HCT116 (cell line): ENCODE data around the gene TCF15. TPM values are rescaled to one million over a fixed set of nuclear protein-coding genes. Genes with fewer than 3 reads are reported as not detected.

ENCODE experiments used
- ATAC-seq: fragments of 200-7000 bp; cut with Tn5 transposase; 2 replicates; pipeline ENCODE4 v1.9.1; 2020; ENCODE audit warnings: mild to moderate bottlenecking, moderate library complexity
- BruUV-seq: library from RNA; stranded (reverse); fragments of 400-500 nt; replicated peaks from 2 replicates; lab custom pipeline; 2021; lab: Mats Ljungman, UMichigan
- CTCF ChIA-PET: fragments of 300-600 bp; sonication (Branson Sonifier 250); formaldehyde crosslinking; loops from one replicate; lab custom pipeline; 2021; ENCODE audit warnings: antibody characterized with exemption; lab: Charles Lee
- POLR2A ChIA-PET: fragments of 300-600, 350-600 bp; sonication (Branson Sonifier 250); formaldehyde crosslinking; loops from one replicate; lab custom pipeline; 2021; ENCODE audit warnings: antibody characterized with exemption; lab: Charles Lee
- RAD21 ChIA-PET, 2 experiments: fragments of 300-600 bp; sonication (Branson Sonifier 250); formaldehyde crosslinking; loops; one replicate each; lab custom pipeline; 2023; ENCODE audit warnings: low total read pairs in 2 of 2; ENCODE audit not compliant: uncharacterized antibody in 2 of 2, unreplicated experiment in 2 of 2, low non-redundant PET in 1 of 2; lab: Charles Lee
- DNase-seq: peaks from one replicate; pipeline ENCODE4 v3.0.0-alpha.2; 2010; ENCODE audit warnings: low read depth, low spot score
- H2AFZ ChIP-seq: fragments of 200-600 bp; shearing (Covaris generic), sonication (generic); 2 replicates; pipeline ENCODE4 v1.6.1; 2017; ENCODE audit warnings: low read depth, mixed run types, mixed read lengths, antibody characterized with exemption, low read length; ENCODE audit not compliant: poor library complexity, severe bottlenecking
- H3K27ac ChIP-seq: 2 replicates; pipeline ENCODE4 v1.5.1; 2012; ENCODE audit warnings: low read depth, low read length
- H3K27me3 ChIP-seq: fragments of 200-600 bp; sonication (generic); 2 replicates; pipeline ENCODE4 v1.6.1; 2016; ENCODE audit warnings: mixed run types, low read length, mixed read lengths; ENCODE audit not compliant: insufficient read depth
- H3K36me3 ChIP-seq, 2 experiments: fragments of 200-500 bp in 1 of 2; fragments of 200-600 bp in 1 of 2; sonication (Bioruptor generic) in 1 of 2; sonication (generic) in 1 of 2; 2 replicates each; pipeline versions ENCODE4 v1.5.1 to v1.6.1; 2014 to 2016; ENCODE audit warnings: low read length in 2 of 2, inconsistent platforms in 1 of 2, mixed read lengths in 1 of 2, mixed run types in 1 of 2; ENCODE audit not compliant: insufficient read depth in 2 of 2, control insufficient read depth in 1 of 2
- H3K4me1 ChIP-seq, 2 experiments: fragments of 200-600 bp in 1 of 2; sonication (generic) in 1 of 2; 2 replicates each; pipeline versions ENCODE4 v1.5.1 to v1.6.1; 2012 to 2017; ENCODE audit warnings: low read length in 2 of 2, inconsistent platforms in 1 of 2, mild to moderate bottlenecking in 1 of 2, mixed read lengths in 1 of 2, mixed run types in 1 of 2, moderate library complexity in 1 of 2; ENCODE audit not compliant: insufficient read depth in 2 of 2, control insufficient read depth in 1 of 2
- H3K4me2 ChIP-seq: fragments of 200-600 bp; sonication (generic); 2 replicates; pipeline ENCODE4 v1.6.1; 2017; ENCODE audit warnings: mixed run types, low read length, mixed read lengths
- H3K4me3 ChIP-seq, 2 experiments: fragments of 200-600 bp in 1 of 2; sonication (generic) in 1 of 2; replicated peaks in 1 of 2; 2 replicates each; pipeline ENCODE4 v1.5.1; 2011 to 2016; ENCODE audit warnings: low read length in 2 of 2, control low read depth in 1 of 2, low read depth in 1 of 2, mild to moderate bottlenecking in 1 of 2, mixed read lengths in 1 of 2, mixed run types in 1 of 2
- H3K79me2 ChIP-seq: fragments of 200-600 bp; sonication (generic); 2 replicates; pipeline ENCODE4 v1.6.1; 2017; ENCODE audit warnings: mild to moderate bottlenecking, mixed run types, low read length, moderate library complexity, mixed read lengths; ENCODE audit not compliant: insufficient read depth
- H3K9ac ChIP-seq: fragments of 200-600 bp; sonication (generic); 2 replicates; pipeline ENCODE4 v1.6.1; 2016; ENCODE audit warnings: low read length, mixed read lengths
- H3K9me2 ChIP-seq: fragments of 200-600 bp; sonication (generic), shearing (Covaris generic); 2 replicates; pipeline ENCODE4 v1.6.1; 2017; ENCODE audit warnings: mixed run types, mild to moderate bottlenecking, moderate library complexity; ENCODE audit not compliant: insufficient read depth
- H3K9me3 ChIP-seq, 2 experiments: fragments of 200-500 bp in 1 of 2; fragments of 200-600 bp in 1 of 2; sonication (Bioruptor generic) in 1 of 2; sonication (generic) in 1 of 2; 2 replicates each; pipeline ENCODE4 v1.6.1; 2014 to 2017; ENCODE audit warnings: low read length in 2 of 2, mixed read lengths in 2 of 2, inconsistent platforms in 1 of 2, low read depth in 1 of 2, mild to moderate bottlenecking in 1 of 2, mixed run types in 1 of 2, moderate library complexity in 1 of 2; ENCODE audit not compliant: control insufficient read depth in 1 of 2, insufficient read depth in 1 of 2
- H4K20me1 ChIP-seq: fragments of 200-600 bp; sonication (generic), shearing (Covaris generic); 2 replicates; pipeline ENCODE4 v1.6.1; 2017; ENCODE audit warnings: mixed run types, mild to moderate bottlenecking, moderate library complexity; ENCODE audit not compliant: insufficient read depth
- CBX3 ChIP-seq: IDR thresholded peaks from 2 replicates; pipeline ENCODE4 v1.6.1; 2012; ENCODE audit warnings: low read depth
- EGR1 ChIP-seq: IDR thresholded peaks from 2 replicates; pipeline ENCODE4 v1.6.1; 2012; ENCODE audit warnings: low read depth
- EZH2phosphoT487 ChIP-seq: fragments of 200-600 bp; IDR thresholded peaks from 2 replicates; pipeline ENCODE4 v1.6.1; 2018; ENCODE audit warnings: antibody characterized with exemption, borderline replicate concordance
- FOSL1 ChIP-seq: IDR thresholded peaks from 2 replicates; pipeline ENCODE4 v1.6.1; 2012; ENCODE audit warnings: low read depth
- MAX ChIP-seq: IDR thresholded peaks from 2 replicates; pipeline ENCODE4 v1.6.1; 2012
- POLR2A ChIP-seq: IDR thresholded peaks from 2 replicates; pipeline ENCODE4 v1.7.0; 2011; ENCODE audit warnings: borderline replicate concordance; ENCODE audit not compliant: insufficient read depth, insufficient read length; ENCODE audit errors: extremely low read depth
- SRF ChIP-seq: IDR thresholded peaks from 2 replicates; pipeline ENCODE4 v1.6.1; 2012; ENCODE audit warnings: low read depth
- TCF7L2 ChIP-seq: IDR thresholded peaks from 2 replicates; pipeline ENCODE4 v1.7.0; 2011; ENCODE audit warnings: borderline replicate concordance, inconsistent platforms; ENCODE audit not compliant: insufficient read depth, insufficient read length; ENCODE audit errors: extremely low read depth
- YY1 ChIP-seq: IDR thresholded peaks from 2 replicates; pipeline ENCODE4 v1.6.1; 2011; ENCODE audit warnings: low read length, low read depth, moderate library complexity, mild to moderate bottlenecking; ENCODE audit not compliant: insufficient replicate concordance; ENCODE audit errors: extremely low read depth
- ZBTB33 ChIP-seq: IDR thresholded peaks from 2 replicates; pipeline ENCODE4 v1.6.1; 2011; ENCODE audit warnings: mild to moderate bottlenecking, low read length, moderate library complexity; ENCODE audit not compliant: insufficient replicate concordance; ENCODE audit errors: extremely low read depth
- intact Hi-C: fragments of 100-400 bp; cut with micrococcal nuclease; formaldehyde crosslinking; loops from 2 replicates; pipeline ENCODE4 v1.10.0; 2022
- total RNA-seq: library from RNA; stranded (reverse); gene quantifications from one replicate; pipeline ENCODE4 v1.2.1, GENCODE V29; 2021; ENCODE audit not compliant: unreplicated experiment

TCF15 gene
- total RNA-seq, 1 experiment from 2014 or later: not detected

GRCh38 chr20:597560-597959 is 12.5 kb downstream of the TCF15 start:
- H2AFZ ChIP-seq: no peak overlapping the region
- no peaks in the 10 kb centered on the region for H3K4me1 ChIP-seq
- H4K20me1 ChIP-seq: no peaks in the 10 kb centered on the region
- ATAC-seq (no peak), DNase-seq (no peak)
- ChIA-PET POLR2A (no interaction called here), RAD21 (no interaction called here), CTCF (interaction anchor here (0.8 kb wide), 1 partner anchor 20 kb away, joined by 3 read pairs; no protein-coding TSS in a partner anchor)
- H3K9me2 ChIP-seq: no peaks in the 10 kb centered on the region
- no peak for TF ChIP-seq EZH2phosphoT487
- TF ChIP-seq EGR1: no peak
- no peak for TF ChIP-seq MAX
- no peak for TF ChIP-seq ZBTB33
- TF ChIP-seq POLR2A: no peak
- TF ChIP-seq SRF: no peak
- TF ChIP-seq FOSL1: no peak
- TF ChIP-seq YY1: no peak
- no peak for TF ChIP-seq CBX3
- TF ChIP-seq TCF7L2: no peak
- no peaks in the 10 kb centered on the region for H3K9me3 ChIP-seq
- BruUV-seq: no TSS peak
- H3K4me2 ChIP-seq: no peak overlapping the region
- no peak overlapping the region for H3K9ac ChIP-seq
- no peak overlapping the region for H3K27ac ChIP-seq
- intact Hi-C loops: no loop called here
- no peaks in the 10 kb centered on the region for H3K27me3 ChIP-seq
- no peaks in the 10 kb centered on the region for H3K36me3 ChIP-seq
- H3K4me3 ChIP-seq: no peak overlapping the region
- no peaks in the 10 kb centered on the region for H3K79me2 ChIP-seq
